ENCODE data around the gene ADGRA3.

DNA sequence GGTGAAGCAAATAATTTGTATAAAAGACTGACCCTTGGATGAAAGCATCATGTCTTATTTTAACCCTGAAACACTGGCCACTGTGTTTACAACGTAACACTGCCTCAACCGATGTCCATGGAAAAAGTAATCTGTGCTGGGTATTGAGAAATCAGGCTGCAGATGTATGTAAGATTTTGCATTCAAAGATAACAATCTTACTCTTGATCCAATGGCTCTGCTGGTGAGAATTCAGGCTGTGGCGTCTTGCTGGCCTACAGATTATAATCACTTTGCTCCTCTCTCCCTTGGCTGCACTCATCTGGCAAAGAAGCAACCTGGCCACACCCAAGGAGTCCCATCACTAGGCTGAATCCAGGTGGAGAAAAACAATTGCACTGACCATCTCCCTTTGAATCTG, 7.5 kb downstream of the ADGRA3 start:
- TF ChIP-seq, protein P1, sequence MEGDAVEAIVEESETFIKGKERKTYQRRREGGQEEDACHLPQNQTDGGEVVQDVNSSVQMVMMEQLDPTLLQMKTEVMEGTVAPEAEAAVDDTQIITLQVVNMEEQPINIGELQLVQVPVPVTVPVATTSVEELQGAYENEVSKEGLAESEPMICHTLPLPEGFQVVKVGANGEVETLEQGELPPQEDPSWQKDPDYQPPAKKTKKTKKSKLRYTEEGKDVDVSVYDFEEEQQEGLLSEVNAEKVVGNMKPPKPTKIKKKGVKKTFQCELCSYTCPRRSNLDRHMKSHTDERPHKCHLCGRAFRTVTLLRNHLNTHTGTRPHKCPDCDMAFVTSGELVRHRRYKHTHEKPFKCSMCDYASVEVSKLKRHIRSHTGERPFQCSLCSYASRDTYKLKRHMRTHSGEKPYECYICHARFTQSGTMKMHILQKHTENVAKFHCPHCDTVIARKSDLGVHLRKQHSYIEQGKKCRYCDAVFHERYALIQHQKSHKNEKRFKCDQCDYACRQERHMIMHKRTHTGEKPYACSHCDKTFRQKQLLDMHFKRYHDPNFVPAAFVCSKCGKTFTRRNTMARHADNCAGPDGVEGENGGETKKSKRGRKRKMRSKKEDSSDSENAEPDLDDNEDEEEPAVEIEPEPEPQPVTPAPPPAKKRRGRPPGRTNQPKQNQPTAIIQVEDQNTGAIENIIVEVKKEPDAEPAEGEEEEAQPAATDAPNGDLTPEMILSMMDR (IDR thresholded peaks at IDR 0.05) = no peak
- no peak for TF ChIP-seq POLR2A (IDR thresholded peaks at IDR 0.05)
